Islet of Langerhans (tissue), 1 donor: ENCODE data around the gene CCR9.
"Not testable (repeated sequence)": the region's sequence is repeated elsewhere in the genome, so short reads cannot be mapped to it uniquely, and the experiment has no call there.

Experiments
- FAIRE-seq: peaks from one replicate; lab custom pipeline; 2011; peaks lifted over from hg19 to GRCh38; lab: Jason Lieb, UNC

Gene CCR9

DNA sequence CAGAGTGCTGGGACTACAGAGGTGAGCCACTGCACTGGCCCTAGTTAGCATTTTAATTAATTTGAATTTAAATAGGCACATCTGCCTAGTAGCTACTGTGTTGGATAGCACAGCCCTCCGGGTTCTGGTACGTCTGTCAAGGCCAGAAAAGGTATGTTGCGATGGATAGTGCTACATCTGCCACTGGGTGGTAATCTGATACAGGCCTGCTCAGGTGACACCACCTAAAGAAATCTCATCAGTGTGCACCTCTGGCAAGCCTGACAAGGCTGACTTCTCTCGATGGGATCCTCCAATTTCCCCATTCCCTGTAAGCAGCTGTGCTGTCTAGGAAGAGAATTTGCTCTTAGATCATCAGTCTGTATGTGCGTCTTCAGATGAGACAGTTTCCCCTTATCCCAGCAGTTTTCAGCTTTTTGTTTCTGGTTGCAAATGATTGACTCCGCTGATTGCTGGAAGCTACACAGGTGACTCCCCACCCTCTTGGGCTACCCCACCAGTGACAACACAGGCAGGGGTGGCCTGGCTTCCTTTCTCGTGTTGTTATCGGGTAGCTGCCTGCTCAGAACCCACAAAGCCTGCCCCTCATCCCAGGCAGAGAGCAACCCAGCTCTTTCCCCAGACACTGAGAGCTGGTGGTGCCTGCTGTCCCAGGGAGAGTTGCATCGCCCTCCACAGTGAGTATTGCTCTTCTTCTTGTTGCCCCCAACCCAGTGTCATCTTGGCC is at the start of gene CCR9:
CCR9 (plus strand) TSS at position 565 of the 727 bp plus-strand sequence. CDS start 8,391 bp downstream, outside the sequence.
- FAIRE-seq, result no peak

- no peak for FAIRE-seq
Measured at GRCh38 chr3:45838466-45838865, 47.9 kb upstream of the CCR9 start.

DNA sequence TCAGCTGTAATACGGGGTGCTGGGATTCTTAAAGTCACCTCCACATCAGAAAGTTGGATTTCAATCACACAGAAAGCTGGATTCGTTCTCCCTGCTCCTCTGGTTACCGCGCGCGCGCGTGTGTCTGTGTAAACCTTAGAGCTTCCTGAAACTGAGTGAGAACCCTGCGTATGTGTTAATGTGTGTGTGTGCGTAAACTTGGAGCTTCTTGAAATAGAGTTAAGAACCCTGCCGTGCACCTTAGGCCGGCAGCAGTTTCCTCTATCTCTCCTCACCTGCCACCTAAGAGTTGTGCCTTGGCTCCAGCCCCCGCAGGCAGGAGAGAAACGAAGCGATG is 45.0 kb upstream of the CCR9 start:
- no peak for FAIRE-seq

GRCh38 chr3:45841757-45842491 is 44.4 kb upstream of the CCR9 start, which contains the start of gene LZTFL1:
Gene LZTFL1 (minus strand): TSS chr3:45842119. CDS start chr3:45841991, 128 bp downstream.
- FAIRE-seq, result peak; percentile 92

GRCh38 chr3:45842851-45843625 is 43.3 kb upstream of the CCR9 start:
- no peak for FAIRE-seq

DNA sequence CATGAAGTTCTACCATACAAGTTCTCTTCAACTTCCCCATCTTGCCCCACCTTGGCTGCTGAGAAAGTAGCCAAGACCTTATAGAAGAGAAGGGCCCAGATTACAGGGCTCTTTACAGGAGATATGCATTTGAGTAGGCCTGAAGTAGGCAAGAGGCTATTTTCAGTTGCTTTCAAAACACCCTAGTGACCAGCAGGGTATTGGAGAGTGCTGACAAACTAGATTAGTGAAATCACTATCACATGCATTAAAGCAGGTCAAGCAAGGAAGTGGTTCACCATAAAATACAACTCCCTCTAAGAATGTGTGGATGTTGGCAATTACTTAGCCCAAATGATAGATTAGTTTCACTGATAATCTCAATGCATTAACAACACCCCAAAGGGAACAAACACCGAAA is 41.7 kb upstream of the CCR9 start:
- FAIRE-seq, result no peak

DNA sequence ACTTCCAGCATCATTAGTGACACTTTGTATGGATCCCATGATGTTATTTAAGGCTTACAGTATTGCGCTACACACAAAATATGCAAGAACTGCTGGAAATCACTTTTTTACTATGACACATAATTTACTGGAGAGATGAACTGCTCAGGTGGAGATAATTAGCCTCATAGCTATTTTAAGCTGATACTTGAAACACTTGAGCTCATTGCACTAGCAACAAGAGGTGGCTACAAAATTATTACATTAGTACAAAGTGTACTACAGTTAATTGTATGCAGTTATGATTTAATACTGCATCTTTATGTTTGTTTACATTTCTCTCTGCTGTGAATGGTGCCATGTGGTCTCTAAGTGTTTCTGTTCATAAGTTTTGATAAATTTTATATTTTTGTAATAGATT is 38.0 kb upstream of the CCR9 start:
- no peak for FAIRE-seq

DNA sequence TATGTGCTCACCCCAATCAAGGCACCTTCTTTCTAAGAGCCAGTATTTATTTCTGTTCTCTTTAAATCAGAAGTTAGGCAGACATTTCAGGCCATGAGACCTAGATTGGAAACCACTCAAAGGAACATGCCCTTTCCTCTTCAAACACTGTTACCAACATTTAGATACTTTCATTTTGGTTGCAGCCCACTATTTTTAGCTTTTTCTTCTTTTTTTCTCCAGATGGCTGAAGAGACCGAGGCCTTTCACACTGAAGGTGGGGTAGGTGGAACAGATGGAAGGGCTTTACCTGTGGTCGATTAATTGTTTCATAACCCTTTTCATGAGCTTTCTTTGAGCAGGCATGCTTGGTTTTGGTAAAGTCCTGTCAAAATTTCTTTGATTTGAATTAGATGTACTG is 33.5 kb upstream of the CCR9 start:
- no peak for FAIRE-seq

DNA sequence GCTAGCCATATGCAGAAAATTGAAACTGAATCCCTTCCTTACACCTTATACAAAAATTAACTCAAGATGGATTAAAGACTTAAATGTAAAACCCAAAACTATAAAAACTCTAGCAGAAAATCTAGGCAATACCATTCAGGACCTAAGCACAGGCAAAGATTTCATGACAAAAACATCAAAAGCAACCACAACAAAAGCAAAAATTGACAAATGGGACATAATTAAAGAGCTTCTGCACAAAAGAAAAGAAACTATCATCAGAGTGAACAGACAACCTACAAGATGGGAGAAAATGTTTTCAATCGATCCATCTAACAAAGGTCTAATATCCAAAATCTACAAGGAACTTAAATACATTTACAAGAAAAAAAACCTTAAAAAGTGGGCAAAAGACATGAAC is 30.0 kb upstream of the CCR9 start:
- FAIRE-seq, result peak; percentile 33

DNA sequence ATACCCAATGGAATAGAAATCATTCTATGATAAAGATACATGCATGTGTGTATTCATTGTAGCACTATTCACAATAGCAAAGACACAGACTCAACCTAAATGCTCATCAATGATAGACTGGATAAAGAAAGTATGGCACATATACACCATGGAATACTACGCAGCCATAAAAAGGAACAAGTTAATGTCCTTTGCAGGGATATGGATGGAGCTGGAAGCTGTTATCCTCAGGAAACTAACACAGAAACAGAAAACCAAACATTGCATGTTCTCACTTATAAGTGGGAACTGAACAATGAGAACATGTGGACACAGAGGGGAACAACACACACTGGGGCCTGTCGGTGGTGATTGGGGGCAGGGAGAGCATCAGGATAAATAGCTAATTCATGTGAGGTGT is 29.3 kb upstream of the CCR9 start:
- FAIRE-seq, result not testable (repeated sequence)

DNA sequence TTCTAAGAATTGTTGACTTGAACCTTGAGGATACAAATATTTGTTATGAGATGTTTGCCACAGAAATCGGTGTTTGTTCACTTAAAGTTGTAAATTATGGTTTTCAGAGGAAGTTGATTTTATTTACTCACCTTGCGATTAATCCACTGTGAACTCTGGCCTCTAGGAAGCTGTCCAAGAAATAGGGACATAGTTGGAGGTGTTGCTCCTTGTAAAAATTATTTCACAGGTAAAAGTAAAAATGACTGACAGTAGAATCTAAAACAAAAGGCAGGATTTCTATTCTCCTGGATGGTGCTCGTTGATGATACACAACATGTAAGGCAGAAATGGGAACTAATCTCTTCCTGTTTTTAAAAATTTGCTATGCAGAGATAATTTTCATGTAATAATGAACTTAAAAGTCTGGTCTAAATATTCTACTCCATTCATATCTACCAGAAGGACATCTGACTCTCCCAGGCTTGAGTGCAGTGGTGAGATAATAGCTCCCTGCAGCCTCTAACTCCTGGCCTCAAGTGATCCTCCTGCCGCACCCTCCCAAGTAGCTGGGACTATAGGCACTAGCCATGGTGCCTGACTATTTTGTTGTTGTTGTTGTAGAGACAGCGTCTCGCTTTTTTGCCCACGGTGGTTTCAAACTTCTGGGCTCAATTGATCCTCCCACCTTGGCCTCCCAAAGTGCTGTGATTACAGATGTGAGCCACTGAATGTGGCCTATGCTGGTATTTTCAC is 27.4 kb upstream of the CCR9 start:
- no peak for FAIRE-seq

GRCh38 chr3:45860481-45860880 is 25.9 kb upstream of the CCR9 start:
- no peak for FAIRE-seq

DNA sequence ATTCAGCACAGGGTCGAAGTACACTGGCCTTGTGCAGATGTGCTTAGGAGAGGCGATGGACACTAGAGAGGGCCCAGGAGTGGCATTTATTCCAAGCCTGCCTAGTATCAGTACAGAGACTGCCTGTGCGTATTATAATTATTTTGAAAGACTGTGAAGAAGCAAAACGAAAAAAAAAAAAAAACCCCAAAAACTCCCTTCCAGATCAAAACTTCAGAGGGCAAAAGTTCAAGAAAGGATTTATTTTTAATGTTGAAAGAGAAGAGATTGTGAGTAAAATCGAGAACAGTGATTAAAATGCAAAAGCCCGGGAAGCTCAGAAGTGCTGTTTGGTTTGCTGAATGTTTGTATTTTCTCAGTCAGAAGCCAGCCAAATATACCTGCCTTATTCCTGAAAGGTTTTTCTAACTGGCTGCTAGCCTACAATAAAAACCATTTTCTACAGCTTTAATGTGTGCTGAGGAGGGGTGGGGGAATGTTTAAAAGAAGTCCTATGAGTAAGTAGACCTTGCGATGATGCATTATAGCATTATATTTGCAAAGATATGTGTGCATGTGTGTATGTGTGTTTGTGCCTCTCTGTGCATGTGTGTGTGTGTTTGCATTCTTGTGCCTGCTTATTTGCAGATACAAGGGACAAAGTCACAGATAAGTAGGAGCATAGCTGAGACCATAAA is 25.2 kb upstream of the CCR9 start:
- FAIRE-seq, result no peak

DNA sequence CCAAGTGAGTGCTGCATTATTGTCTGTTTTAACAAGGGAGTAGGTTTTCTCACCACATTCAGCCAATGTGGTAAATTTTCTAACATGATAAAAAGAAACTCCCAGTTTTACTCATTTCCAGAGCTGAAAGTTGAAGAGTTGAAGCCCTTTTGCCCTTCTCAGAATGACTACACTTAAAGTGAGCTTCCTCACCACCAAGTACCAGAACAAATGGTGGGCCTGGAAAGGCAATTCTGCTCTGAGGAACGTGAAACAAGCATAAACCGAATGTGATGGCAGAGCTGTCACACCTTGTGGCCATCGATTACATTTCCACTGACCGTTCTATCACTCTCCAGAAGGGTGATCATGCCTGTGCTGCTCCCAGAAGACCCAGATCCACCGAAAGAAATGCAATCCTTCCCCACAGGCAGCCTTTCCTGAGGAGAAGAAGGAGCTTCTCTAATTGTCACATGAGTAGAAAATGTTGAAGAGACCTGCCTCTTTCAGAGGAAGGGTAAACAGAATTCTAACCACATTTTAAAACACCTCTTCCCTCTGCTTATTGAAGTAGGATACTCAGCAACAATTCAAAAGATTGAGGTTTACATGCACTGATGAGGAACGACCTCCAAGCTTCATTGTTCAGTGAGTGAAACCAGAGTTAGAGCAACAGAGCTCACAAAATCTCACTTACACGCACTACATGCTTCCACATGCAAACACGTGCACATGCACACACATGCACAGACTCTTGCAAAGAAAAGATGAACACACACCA is 21.4 kb upstream of the CCR9 start:
- no peak for FAIRE-seq

GRCh38 chr3:45865563-45865962 is 20.8 kb upstream of the CCR9 start:
- no peak for FAIRE-seq

GRCh38 chr3:45868213-45868612 is 18.1 kb upstream of the CCR9 start:
- FAIRE-seq, result no peak

GRCh38 chr3:45868650-45869049 is 17.7 kb upstream of the CCR9 start:
- FAIRE-seq, result no peak

DNA sequence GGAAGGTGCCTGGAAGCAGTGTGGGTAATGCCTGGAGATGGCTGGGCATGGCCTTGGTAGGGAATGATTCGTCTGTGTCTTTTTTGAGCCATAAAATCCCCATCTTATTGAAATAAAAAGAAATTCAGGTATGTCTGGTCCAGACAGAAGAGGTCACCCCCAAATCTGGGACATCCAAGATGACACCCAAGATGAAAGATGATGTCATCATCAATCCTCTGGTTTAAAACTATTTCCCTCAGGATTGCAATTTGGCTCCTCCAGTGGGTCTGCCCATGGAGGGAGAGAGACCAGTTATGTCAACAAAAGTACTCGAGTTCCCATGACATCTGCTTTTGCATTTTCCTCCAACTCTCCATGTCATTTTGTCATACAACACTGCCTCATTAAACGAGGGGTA is 16.7 kb upstream of the CCR9 start:
- FAIRE-seq, result no peak

DNA sequence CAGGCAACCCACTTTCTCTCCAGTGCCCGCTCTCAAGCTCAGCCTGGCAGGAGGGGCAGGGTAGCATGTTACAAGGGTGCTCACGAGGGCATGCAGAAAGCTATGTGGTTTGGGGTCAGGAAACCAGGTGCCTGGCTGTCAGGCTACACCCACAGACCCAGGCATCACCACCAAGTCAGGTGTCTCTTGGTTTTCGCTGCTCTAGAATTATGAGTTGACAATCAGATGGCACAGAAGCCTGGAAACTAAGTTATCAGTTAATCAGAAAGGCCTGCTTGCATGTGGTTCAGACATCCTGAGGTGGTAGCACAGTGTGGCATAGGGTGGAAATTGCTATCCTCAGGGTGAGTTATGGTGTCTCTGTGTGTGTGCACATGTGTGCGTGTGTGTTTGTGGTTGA is 16.2 kb upstream of the CCR9 start:
- no peak for FAIRE-seq

DNA sequence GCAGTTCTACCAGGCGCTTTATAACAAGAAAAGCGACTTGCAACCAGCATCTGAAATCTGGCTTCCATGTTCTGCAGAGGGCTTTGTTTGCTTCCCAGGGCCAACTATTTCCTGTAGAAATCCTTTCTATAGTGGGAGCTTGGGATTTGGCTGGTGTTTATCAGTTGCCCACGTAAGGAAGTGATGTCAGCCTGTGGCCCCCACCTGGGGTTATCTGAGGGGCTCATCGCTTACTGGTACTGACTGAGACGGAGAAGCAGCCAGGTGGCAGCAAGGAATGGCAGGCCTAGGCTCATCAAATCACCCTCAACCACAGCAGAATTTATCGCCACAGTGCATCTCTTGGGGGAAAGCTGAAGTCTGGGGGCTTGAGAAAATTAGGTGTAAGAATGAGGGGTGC is 14.6 kb upstream of the CCR9 start:
- no peak for FAIRE-seq

DNA sequence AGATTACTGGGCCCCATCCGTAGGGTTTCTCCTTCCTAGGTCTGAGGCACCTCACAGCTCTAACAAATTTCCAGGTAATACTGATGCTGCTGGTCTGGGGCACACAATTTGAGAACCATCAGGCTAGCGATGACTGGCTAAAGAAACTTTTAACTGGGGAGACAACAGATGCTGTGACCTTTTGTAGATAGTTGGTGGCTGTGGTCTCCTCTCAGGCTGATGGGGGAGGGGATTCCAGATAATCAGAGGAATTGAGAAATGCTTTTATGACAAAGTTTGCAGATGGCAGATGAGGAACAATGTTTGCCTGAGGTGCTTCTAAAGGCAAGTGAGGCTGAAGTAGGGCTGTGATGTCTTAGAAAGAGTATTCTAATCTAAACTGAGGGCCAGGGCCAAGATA is 13.8 kb upstream of the CCR9 start:
- FAIRE-seq, result no peak
